Measurements from ENCODE around the gene TNFRSF8. TPM values are rescaled to one million over a fixed set of nuclear protein-coding genes. Genes with fewer than 3 reads are reported as not detected.

TNFRSF8 gene
- total and polyA plus RNA-seq, 10 donors, result 1.3 to 7.6 (median 2.0) TPM

DNA sequence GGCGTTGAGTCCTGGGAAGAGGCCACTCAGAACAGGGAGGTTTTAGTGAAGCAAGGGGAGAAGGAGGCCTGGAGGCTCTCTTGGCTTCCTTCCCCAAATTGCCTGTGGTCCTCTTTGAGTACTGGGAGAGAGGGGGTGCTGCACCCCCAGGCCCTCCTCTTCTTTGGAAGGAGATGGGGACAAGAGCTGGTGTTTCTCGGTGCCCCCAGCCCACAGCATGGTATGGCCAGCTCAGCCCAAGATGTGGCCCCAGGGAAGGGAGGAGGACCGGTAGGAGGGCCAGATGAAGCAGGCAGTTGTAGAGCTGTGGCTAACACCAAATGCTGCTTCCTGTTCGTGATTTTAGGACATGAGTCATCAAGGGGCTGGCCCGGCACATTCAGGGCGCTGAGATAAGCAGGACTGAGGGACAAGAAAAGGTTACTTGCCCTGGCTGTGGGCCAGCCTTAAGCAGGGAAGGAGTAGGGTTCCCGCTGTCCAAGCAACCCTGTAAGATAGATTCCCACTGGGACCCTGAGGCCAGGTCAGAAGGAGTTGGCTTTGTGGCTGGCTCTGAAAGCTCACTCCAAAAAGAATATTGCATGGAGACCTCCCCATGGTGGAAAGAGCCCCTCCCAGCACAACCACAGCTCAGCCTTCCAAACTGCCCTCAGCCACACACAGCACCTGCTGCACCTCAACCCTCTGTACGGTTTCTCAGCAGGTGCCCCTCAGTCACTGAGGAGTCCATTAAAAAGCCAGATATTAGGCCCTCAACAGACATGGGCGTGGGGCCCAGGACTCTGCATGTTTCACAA is 98.8 kb downstream of the TNFRSF8 start:
- DNase-seq, result peak; percentile 95
- H3K4me1 ChIP-seq, result peaks cover 46 to 100% (median 93%) of the 10 kb centered on the region in 6 donors
- intact Hi-C loops (cut with DNase I; ENCODE audit: low total_unique reads), result no loop called here
- H3K36me3 ChIP-seq, result no peaks in the 10 kb centered on the region
- TF ChIP-seq POLR2A (IDR thresholded peaks at IDR 0.05), result peak in 1 of 3 donors; percentile 26
- TF ChIP-seq POLR2AphosphoS5 (IDR thresholded peaks at IDR 0.05), result peak; percentile 66 to 98 (median 85)
- peak in 2 of 11 experiments; percentile 16 to 21 for TF ChIP-seq CTCF (IDR thresholded peaks at IDR 0.05 in 8 of 11, conservative IDR thresholded peaks at IDR 0.05 in 3 of 11)
- no peaks in the 10 kb centered on the region for H3K27me3 ChIP-seq (replicated peaks in 1 of 7)
- H3K4me3 ChIP-seq, result peak overlapping the region in 2 of 8 donors; percentile 6 to 57
- 8 to 14% (median 10%) methylated on average over 9 of the region's 9 CpGs for WGBS, 5 donors
- peak overlapping the region; percentile 72 to 99 (median 92) for H3K27ac ChIP-seq
- no peaks in the 10 kb centered on the region for H3K9me3 ChIP-seq

DNA sequence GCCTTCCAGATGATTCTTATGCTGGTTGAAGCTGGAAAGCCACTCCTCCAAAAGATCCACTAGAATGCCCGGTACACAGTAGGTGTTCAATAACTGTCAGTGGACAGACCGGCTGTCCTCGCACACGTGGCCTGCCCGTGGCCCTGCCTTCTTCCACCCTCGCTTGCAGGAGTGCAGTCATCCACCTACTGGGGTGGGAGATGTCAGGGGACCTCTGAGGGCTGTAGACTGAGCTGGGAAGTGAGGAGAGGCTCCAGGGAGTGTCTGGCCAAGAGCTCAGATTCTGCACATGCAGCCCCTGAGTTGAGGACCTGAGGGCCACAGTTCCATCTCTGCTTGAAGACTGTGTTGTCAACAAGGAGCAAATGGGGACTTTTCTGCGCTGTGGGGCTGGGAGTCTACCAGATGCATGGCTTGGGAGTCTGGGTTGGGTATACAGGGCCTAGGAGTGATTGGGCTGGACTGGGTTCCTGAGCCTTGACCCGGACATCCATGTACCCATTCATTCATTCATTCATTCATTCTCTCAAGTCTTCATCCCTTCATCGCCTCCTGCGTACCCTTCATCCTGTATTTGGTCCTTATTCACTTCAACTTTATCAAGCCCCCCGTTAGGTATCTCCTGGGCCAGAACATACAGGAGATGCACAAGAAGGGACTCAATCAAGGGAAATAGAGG is 99.5 kb downstream of the TNFRSF8 start:
- TF ChIP-seq POLR2AphosphoS5 (IDR thresholded peaks at IDR 0.05), result no peak
- no peak for TF ChIP-seq POLR2A (IDR thresholded peaks at IDR 0.05)
- no peak for TF ChIP-seq CTCF (IDR thresholded peaks at IDR 0.05 in 8 of 11, conservative IDR thresholded peaks at IDR 0.05 in 3 of 11)
- peaks cover 39 to 96% (median 87%) of the 10 kb centered on the region in 6 donors for H3K4me1 ChIP-seq
- peak overlapping the region in 1 of 8 donors; percentile 57 for H3K4me3 ChIP-seq
- H3K36me3 ChIP-seq, result no peaks in the 10 kb centered on the region
- no peaks in the 10 kb centered on the region for H3K9me3 ChIP-seq
- intact Hi-C loops (cut with DNase I; ENCODE audit: low total_unique reads), result no loop called here
- DNase-seq, result no peak
- H3K27me3 ChIP-seq (replicated peaks in 1 of 7), result no peaks in the 10 kb centered on the region
- H3K27ac ChIP-seq, result peak overlapping the region; percentile 72 to 99 (median 92)
- 75 to 92% (median 86%) methylated on average over 11 of the region's 11 CpGs for WGBS, 5 donors

GRCh38 chr1:12163210-12163609 is 100.1 kb downstream of the TNFRSF8 start:
- Histone ChIP-seq H3K27me3 (replicated peaks in 1 of 7) (no peaks in the 10 kb centered on the region), H3K4me3 (no peak overlapping the region), H3K9me3 (no peaks in the 10 kb centered on the region), H3K27ac (peak overlapping the region in 5 of 8 donors; percentile 82 to 99 (median 93)), H3K36me3 (no peaks in the 10 kb centered on the region), H3K4me1 (peaks cover 39 to 96% (median 87%) of the 10 kb centered on the region in 6 donors)
- 74 to 84% (median 79%) methylated on average over 8 to 9 of the region's 9 CpGs for WGBS, 5 donors
- TF ChIP-seq POLR2A (IDR thresholded peaks at IDR 0.05) (no peak), POLR2AphosphoS5 (IDR thresholded peaks at IDR 0.05) (no peak), CTCF (IDR thresholded peaks at IDR 0.05 in 8 of 11, conservative IDR thresholded peaks at IDR 0.05 in 3 of 11) (no peak)
- DNase-seq, result no peak
- intact Hi-C loops (cut with DNase I; ENCODE audit: low total_unique reads), result no loop called here

GRCh38 chr1:12164210-12164609 is 101.1 kb downstream of the TNFRSF8 start:
- WGBS, 5 donors, result 65 to 83% (median 77%) methylated on average over 3 to 5 of the region's 5 CpGs
- no peak overlapping the region for H3K4me3 ChIP-seq
- intact Hi-C loops (cut with DNase I; ENCODE audit: low total_unique reads), result no loop called here

More at GRCh38 chr1:12164210-12164609, 101.1 kb downstream of the TNFRSF8 start:
- Histone ChIP-seq H3K27ac (peak overlapping the region in 2 of 8 donors; percentile 94 to 99), H3K27me3 (replicated peaks in 1 of 7) (no peaks in the 10 kb centered on the region), H3K9me3 (no peaks in the 10 kb centered on the region), H3K36me3 (peaks cover 0 to 6% (median 0%) of the 10 kb centered on the region in 6 donors), H3K4me1 (peaks cover 37 to 96% (median 87%) of the 10 kb centered on the region in 6 donors)
- TF ChIP-seq POLR2AphosphoS5 (IDR thresholded peaks at IDR 0.05), result no peak
- TF ChIP-seq CTCF (IDR thresholded peaks at IDR 0.05 in 8 of 11, conservative IDR thresholded peaks at IDR 0.05 in 3 of 11), result no peak
- TF ChIP-seq POLR2A (IDR thresholded peaks at IDR 0.05), result no peak
- DNase-seq, result no peak

All from spleen (tissue), 11 donors.